Measurements from ENCODE around the gene NCKAP5L.

NCKAP5L gene

DNA sequence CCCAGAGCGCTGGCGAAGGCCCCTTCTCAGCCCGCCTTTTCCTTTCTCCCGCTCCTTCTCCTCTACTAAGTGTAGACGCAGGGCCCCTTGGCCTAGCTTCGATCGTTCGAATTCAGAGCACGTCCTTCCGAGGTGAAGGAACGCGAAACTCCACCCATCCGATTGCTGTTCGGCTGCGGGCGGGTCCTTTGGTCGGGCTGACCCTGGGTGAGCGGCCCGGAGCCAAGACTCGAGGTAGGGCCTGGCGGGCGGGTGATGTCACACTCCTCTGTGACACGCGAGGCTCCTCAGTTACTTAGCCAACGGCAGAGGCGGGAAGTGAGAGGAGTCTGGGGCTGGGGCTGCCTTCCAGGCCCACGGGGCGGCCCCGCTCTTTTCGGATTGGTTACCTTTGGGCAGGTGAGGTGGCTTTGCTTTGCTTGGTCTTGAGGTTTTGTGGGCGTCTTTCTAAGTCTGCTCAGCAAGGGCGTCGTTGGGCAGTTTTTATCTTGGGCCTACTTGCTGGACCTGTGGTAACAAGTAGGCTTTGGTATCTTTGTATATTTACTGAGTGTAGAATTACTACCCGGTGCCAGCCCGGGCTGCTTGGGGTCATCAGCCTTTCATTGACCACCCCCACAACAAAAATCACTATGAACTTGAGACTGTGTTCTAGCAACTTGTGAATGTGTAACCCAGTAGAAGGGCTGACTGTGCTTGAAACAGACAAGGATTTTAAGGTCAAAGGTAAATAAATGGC lies 86.2 kb downstream of the NCKAP5L start:
- DNase-seq (ENCODE audit: low read depth in 1 of 2, low spot score in 1 of 2): peak; percentile 68 to 77

All from activated CD4-positive, alpha-beta T cell treated with anti-CD3 and anti-CD28 coated beads, Interleukin-2, amount 50 U/mL, for 24 hours (primary cell).